HT1080 (cell line): ENCODE measurements around the gene CRNN. TPM values are rescaled to one million over a fixed set of nuclear protein-coding genes. Genes with fewer than 3 reads are reported as not detected.

Source experiments
- small RNA-seq: library from RNA; depleted of rRNA; stranded (forward); fragments of <200 nt; gene quantifications from one replicate; pipeline ENCODE3, GENCODE V24; 2014
- total RNA-seq: library from RNA; depleted of rRNA; stranded (reverse); fragments of >200 nt; shearing (Covaris generic); gene quantifications from 2 replicates; pipeline ENCODE4 v1.2.3, GENCODE V29; 2014; rRNA removed

The CRNN gene
- total RNA-seq, 1 experiment from 2014 or later: not detected

Small RNAs within 50 kb of the gene (small RNA-seq; reads per million reads assigned to genes)
- not detected for gene HMGN3P1

Other genes starting within 250 kb of the CRNN start
- not detected in 2 replicates for gene HRNR, start 190.1 kb downstream of the CRNN start, total RNA-seq
- 0.80 and 0.88 TPM in 2 replicates for gene FLG, start 89.0 kb downstream of the CRNN start, total RNA-seq
- not detected in 2 replicates for gene FLG2, start 54.3 kb downstream of the CRNN start, total RNA-seq
- not detected in 2 replicates for gene LCE5A, start 96.5 kb upstream of the CRNN start, total RNA-seq
- gene CRCT1, start 100.2 kb upstream of the CRNN start, total RNA-seq: not detected in 2 replicates
- not detected in 2 replicates for gene LCE3E, start 152.5 kb upstream of the CRNN start, total RNA-seq
- gene LCE3D, start 166.3 kb upstream of the CRNN start, total RNA-seq: not detected in 2 replicates
- not detected in 2 replicates for gene LCE3C, start 186.0 kb upstream of the CRNN start, total RNA-seq
- not detected in 2 replicates for gene LCE3B, start 199.5 kb upstream of the CRNN start, total RNA-seq
- not detected in 2 replicates for gene LCE3A, start 208.8 kb upstream of the CRNN start, total RNA-seq
- gene LCE2D, start 249.1 kb upstream of the CRNN start, total RNA-seq: not detected in 2 replicates